MV-4-11 (cell line): ENCODE measurements around the gene TRMT2A.

Experiments used
- DNase-seq: peaks from one replicate; lab custom pipeline; 2025; lab: John Stamatoyannopoulos, UW

TRMT2A gene

DNA sequence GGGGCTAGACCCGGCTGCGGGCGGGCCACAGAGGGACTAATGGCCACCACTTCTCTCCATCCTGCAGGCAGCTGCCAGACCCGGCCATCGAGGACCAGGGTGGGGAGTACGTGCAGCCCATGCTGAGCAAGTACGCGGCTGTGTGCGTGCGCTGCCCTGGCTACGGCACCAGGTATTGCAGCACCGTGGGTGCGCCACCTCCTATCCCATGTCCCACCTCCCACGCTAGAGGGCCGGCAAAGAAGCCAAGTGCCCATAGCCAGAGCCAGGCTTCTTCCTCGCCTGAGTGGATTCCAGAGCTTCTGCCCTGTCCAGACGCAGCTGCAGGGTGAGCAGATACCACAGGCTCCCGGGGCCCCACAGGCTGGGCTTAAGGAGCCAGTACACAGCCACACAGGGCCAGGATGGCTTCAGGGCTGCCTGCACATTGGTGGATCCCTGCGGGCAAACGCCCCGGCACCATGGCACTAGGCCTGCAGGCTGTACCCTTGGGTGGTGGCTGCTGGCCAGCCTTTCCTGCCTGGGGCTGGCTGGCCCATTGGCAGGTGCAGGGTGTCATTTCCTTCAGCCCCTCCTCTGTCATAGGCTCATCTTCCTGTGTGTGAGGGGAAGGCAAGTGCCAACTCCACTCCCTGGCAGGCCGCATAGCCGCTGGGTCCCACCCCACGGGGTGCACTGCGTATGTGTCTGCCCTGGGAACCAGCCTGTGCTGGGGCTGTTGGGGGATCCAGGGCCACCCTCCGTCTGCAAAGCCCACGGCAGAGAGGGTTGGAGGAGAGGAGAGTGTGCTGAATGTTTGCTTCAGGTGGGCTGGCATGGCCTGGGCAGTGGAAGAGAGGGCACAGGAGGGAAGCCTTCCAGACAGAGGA, 53.5 kb downstream of the TRMT2A start:
- DNase-seq, result no peak

GRCh38 chr22:20062766-20063083, 54.3 kb downstream of the TRMT2A start:
- DNase-seq, result peak; percentile 5

DNA sequence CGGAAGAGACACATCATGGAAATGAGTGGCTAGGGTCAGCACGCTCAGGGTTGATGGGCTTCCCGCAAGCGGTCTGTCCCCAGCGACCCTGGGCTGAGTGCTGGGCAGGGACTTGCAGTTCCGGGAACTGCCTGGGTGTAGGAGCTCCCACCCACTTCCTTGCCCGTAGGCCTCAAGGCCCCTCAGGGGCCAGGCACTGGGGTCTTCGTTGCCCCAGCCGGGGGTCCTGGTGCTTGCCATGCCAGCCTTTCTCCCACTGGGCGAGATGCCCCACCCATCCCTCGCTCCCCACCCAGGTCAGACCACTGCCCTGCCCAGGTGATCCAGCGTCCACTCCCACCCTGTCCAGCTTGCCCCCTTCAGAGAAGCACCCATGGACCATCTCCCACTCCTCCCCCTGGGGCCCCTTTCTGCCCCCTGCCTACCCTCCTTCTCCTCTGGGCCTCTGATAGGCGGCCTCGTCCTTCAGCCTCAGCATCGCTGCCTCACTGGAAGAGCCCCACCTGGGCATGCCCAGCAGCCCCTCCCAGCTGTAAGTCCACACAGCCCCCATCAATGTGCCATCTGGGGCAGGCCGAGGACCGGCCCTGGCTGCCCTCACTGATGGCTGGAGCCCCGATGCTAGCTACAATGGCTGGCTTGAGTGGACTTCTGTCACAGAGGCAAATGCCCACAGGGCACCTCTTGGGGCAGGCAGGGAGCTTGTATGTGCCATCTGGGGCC, 54.8 kb downstream of the TRMT2A start:
- no peak for DNase-seq
